ENCODE measurements around the gene TSPO2. TPM values are rescaled to one million over a fixed set of nuclear protein-coding genes. Genes with fewer than 3 reads are reported as not detected.
"Not testable (repeated sequence)": the region's sequence is repeated elsewhere in the genome, so short reads cannot be mapped to it uniquely, and the experiment has no call there.

TSPO2 gene
- not detected in 2 replicates for total RNA-seq

- H3K36me3 Mint-ChIP-seq (ENCODE audit: low read depth) = no peaks in the 10 kb centered on the region
- H3K4me3 Mint-ChIP-seq (ENCODE audit: low read depth) = no peak within 1 kb of the TSS
- H3K4me1 Mint-ChIP-seq (ENCODE audit: low read depth) = peaks cover 11% of the 10 kb centered on the region
- no peak for DNase-seq (ENCODE audit: low spot score)
- intact Hi-C loops (cut with micrococcal nuclease) = no loop called here
- H3K27me3 Mint-ChIP-seq (ENCODE audit: low read depth) = no peaks in the 10 kb centered on the region
- no peaks in the 10 kb centered on the region for H3K9me3 Mint-ChIP-seq
- no peak within 1 kb of the TSS for H3K27ac Mint-ChIP-seq
Measured at GRCh38 chr6:41042226-41043055, at the start of gene TSPO2. TSPO2 (plus strand) TSS chr6:41042467; CDS start chr6:41042986, 519 bp downstream.

GRCh38 chr6:40992746-40993145 is 49.5 kb upstream of the TSPO2 start:
- H3K4me1 Mint-ChIP-seq (ENCODE audit: low read depth) = no peaks in the 10 kb centered on the region
- intact Hi-C loops (cut with micrococcal nuclease) = no loop called here
- H3K4me3 Mint-ChIP-seq (ENCODE audit: low read depth) = no peak overlapping the region
- DNase-seq (ENCODE audit: low spot score) = no peak
- peaks cover 29% of the 10 kb centered on the region for H3K27me3 Mint-ChIP-seq (ENCODE audit: low read depth)
- H3K9me3 Mint-ChIP-seq = no peaks in the 10 kb centered on the region
- H3K36me3 Mint-ChIP-seq (ENCODE audit: low read depth) = no peaks in the 10 kb centered on the region
- no peak overlapping the region for H3K27ac Mint-ChIP-seq

- Mint-ChIP-seq H3K4me1 (ENCODE audit: low read depth) (no peaks in the 10 kb centered on the region), H3K4me3 (ENCODE audit: low read depth) (no peak overlapping the region), H3K9me3 (no peaks in the 10 kb centered on the region), H3K27ac (no peak overlapping the region), H3K27me3 (ENCODE audit: low read depth) (peaks cover 34% of the 10 kb centered on the region), H3K36me3 (ENCODE audit: low read depth) (no peaks in the 10 kb centered on the region)
- intact Hi-C loops (cut with micrococcal nuclease) = no loop called here
- DNase-seq (ENCODE audit: low spot score) = no peak
Measured at GRCh38 chr6:40996591-40997233, 45.6 kb upstream of the TSPO2 start.

GRCh38 chr6:40997234-40997957 is 44.9 kb upstream of the TSPO2 start:
- DNase-seq (ENCODE audit: low spot score) = no peak
- intact Hi-C loops (cut with micrococcal nuclease) = no loop called here
- H3K27ac Mint-ChIP-seq = no peak overlapping the region
- peaks cover 33% of the 10 kb centered on the region for H3K27me3 Mint-ChIP-seq (ENCODE audit: low read depth)
- no peak overlapping the region for H3K4me3 Mint-ChIP-seq (ENCODE audit: low read depth)
- no peaks in the 10 kb centered on the region for H3K9me3 Mint-ChIP-seq
- H3K4me1 Mint-ChIP-seq (ENCODE audit: low read depth) = no peaks in the 10 kb centered on the region
- H3K36me3 Mint-ChIP-seq (ENCODE audit: low read depth) = no peaks in the 10 kb centered on the region

- H3K4me3 Mint-ChIP-seq (ENCODE audit: low read depth) = no peak overlapping the region
- intact Hi-C loops (cut with micrococcal nuclease) = no loop called here
- no peak overlapping the region for H3K27ac Mint-ChIP-seq
- H3K9me3 Mint-ChIP-seq = no peaks in the 10 kb centered on the region
- DNase-seq (ENCODE audit: low spot score) = no peak
- H3K4me1 Mint-ChIP-seq (ENCODE audit: low read depth) = no peaks in the 10 kb centered on the region
- H3K36me3 Mint-ChIP-seq (ENCODE audit: low read depth) = no peaks in the 10 kb centered on the region
- peaks cover 43% of the 10 kb centered on the region for H3K27me3 Mint-ChIP-seq (ENCODE audit: low read depth)
Measured at GRCh38 chr6:40998661-40999060, 43.6 kb upstream of the TSPO2 start.

- H3K36me3 Mint-ChIP-seq (ENCODE audit: low read depth) = no peaks in the 10 kb centered on the region
- no peaks in the 10 kb centered on the region for H3K4me1 Mint-ChIP-seq (ENCODE audit: low read depth)
- H3K27me3 Mint-ChIP-seq (ENCODE audit: low read depth) = peaks cover 43% of the 10 kb centered on the region
- H3K4me3 Mint-ChIP-seq (ENCODE audit: low read depth) = no peak overlapping the region
- no peak for DNase-seq (ENCODE audit: low spot score)
- H3K27ac Mint-ChIP-seq = no peak overlapping the region
- intact Hi-C loops (cut with micrococcal nuclease) = no loop called here
- H3K9me3 Mint-ChIP-seq = no peaks in the 10 kb centered on the region
Measured at GRCh38 chr6:40999569-40999968, 42.7 kb upstream of the TSPO2 start.

- Mint-ChIP-seq H3K4me3 (ENCODE audit: low read depth) (no peak overlapping the region), H3K9me3 (no peaks in the 10 kb centered on the region), H3K36me3 (ENCODE audit: low read depth) (no peaks in the 10 kb centered on the region), H3K4me1 (ENCODE audit: low read depth) (no peaks in the 10 kb centered on the region), H3K27ac (no peak overlapping the region), H3K27me3 (ENCODE audit: low read depth) (peaks cover 49% of the 10 kb centered on the region)
- DNase-seq (ENCODE audit: low spot score) = no peak
- intact Hi-C loops (cut with micrococcal nuclease) = no loop called here
Measured at GRCh38 chr6:41000248-41000647, 42.0 kb upstream of the TSPO2 start.

GRCh38 chr6:41002168-41002567 is 40.1 kb upstream of the TSPO2 start:
- Mint-ChIP-seq H3K4me1 (ENCODE audit: low read depth) (peaks cover 2% of the 10 kb centered on the region), H3K9me3 (no peaks in the 10 kb centered on the region), H3K27me3 (ENCODE audit: low read depth) (peaks cover 44% of the 10 kb centered on the region), H3K4me3 (ENCODE audit: low read depth) (no peak overlapping the region), H3K36me3 (ENCODE audit: low read depth) (no peaks in the 10 kb centered on the region), H3K27ac (no peak overlapping the region)
- DNase-seq (ENCODE audit: low spot score) = no peak
- intact Hi-C loops (cut with micrococcal nuclease) = no loop called here

GRCh38 chr6:41006217-41006616 is 36.0 kb upstream of the TSPO2 start:
- not testable (repeated sequence) for H3K4me1 Mint-ChIP-seq (ENCODE audit: low read depth)

GRCh38 chr6:41006980-41007379 is 35.3 kb upstream of the TSPO2 start:
- not testable (repeated sequence) for H3K4me3 Mint-ChIP-seq (ENCODE audit: low read depth); DNase-seq (ENCODE audit: low spot score); H3K36me3 Mint-ChIP-seq (ENCODE audit: low read depth); H3K9me3 Mint-ChIP-seq; H3K4me1 Mint-ChIP-seq (ENCODE audit: low read depth); H3K27ac Mint-ChIP-seq
- H3K27me3 Mint-ChIP-seq (ENCODE audit: low read depth) = peaks cover 31% of the 10 kb centered on the region
- intact Hi-C loops (cut with micrococcal nuclease) = loop anchor here (1.0 kb wide), 2 partner anchors 20 to 60 kb away; no protein-coding TSS in a partner anchor

More at GRCh38 chr6:41006217-41006616, 36.0 kb upstream of the TSPO2 start:
- H3K27ac Mint-ChIP-seq; H3K9me3 Mint-ChIP-seq; H3K4me3 Mint-ChIP-seq (ENCODE audit: low read depth); H3K36me3 Mint-ChIP-seq (ENCODE audit: low read depth): not testable (repeated sequence)
- H3K27me3 Mint-ChIP-seq (ENCODE audit: low read depth) = peaks cover 35% of the 10 kb centered on the region
- intact Hi-C loops (cut with micrococcal nuclease) = loop anchor here (1.0 kb wide), 2 partner anchors 21 to 61 kb away; no protein-coding TSS in a partner anchor
- peak; percentile 52 for DNase-seq (ENCODE audit: low spot score)

GRCh38 chr6:41008011-41008410 is 34.3 kb upstream of the TSPO2 start:
- no peak overlapping the region for H3K4me3 Mint-ChIP-seq (ENCODE audit: low read depth)
- peaks cover 22% of the 10 kb centered on the region for H3K27me3 Mint-ChIP-seq (ENCODE audit: low read depth)
- no peak for DNase-seq (ENCODE audit: low spot score)
- intact Hi-C loops (cut with micrococcal nuclease) = no loop called here
- H3K4me1 Mint-ChIP-seq (ENCODE audit: low read depth) = peaks cover 2% of the 10 kb centered on the region
- H3K9me3 Mint-ChIP-seq = no peaks in the 10 kb centered on the region
- H3K36me3 Mint-ChIP-seq (ENCODE audit: low read depth) = no peaks in the 10 kb centered on the region
- no peak overlapping the region for H3K27ac Mint-ChIP-seq

GRCh38 chr6:41009669-41010068 is 32.6 kb upstream of the TSPO2 start:
- Mint-ChIP-seq H3K4me1 (ENCODE audit: low read depth) (peaks cover 2% of the 10 kb centered on the region), H3K4me3 (ENCODE audit: low read depth) (no peak overlapping the region), H3K9me3 (no peaks in the 10 kb centered on the region), H3K27ac (no peak overlapping the region), H3K27me3 (ENCODE audit: low read depth) (peaks cover 11% of the 10 kb centered on the region), H3K36me3 (ENCODE audit: low read depth) (no peaks in the 10 kb centered on the region)
- intact Hi-C loops (cut with micrococcal nuclease) = no loop called here
- DNase-seq (ENCODE audit: low spot score) = no peak

- Mint-ChIP-seq H3K27ac (no peak overlapping the region), H3K36me3 (ENCODE audit: low read depth) (no peaks in the 10 kb centered on the region), H3K4me1 (ENCODE audit: low read depth) (no peaks in the 10 kb centered on the region), H3K9me3 (no peaks in the 10 kb centered on the region), H3K27me3 (ENCODE audit: low read depth) (peaks cover 8% of the 10 kb centered on the region), H3K4me3 (ENCODE audit: low read depth) (no peak overlapping the region)
- intact Hi-C loops (cut with micrococcal nuclease) = no loop called here
- DNase-seq (ENCODE audit: low spot score) = no peak
Measured at GRCh38 chr6:41011673-41012072, 30.6 kb upstream of the TSPO2 start.
